Activated T-cell treated with anti-CD3 and anti-CD28 coated beads for 1 hour (primary cell): ENCODE results near the gene ZC3H14.
"Not testable (repeated sequence)": the region's sequence is repeated elsewhere in the genome, so short reads cannot be mapped to it uniquely, and the experiment has no call there.

Experiments used
- DNase-seq: peaks from one replicate; pipeline ENCODE4 v3.0.0-alpha.2; 2020; ENCODE audit warnings: low read depth

The ZC3H14 gene

GRCh38 chr14:88562831-88563686 is at the start of gene ZC3H14:
TSS of gene ZC3H14 (plus strand) at chr14:88563037. CDS start at chr14:88563134, 97 bp downstream.
- DNase-seq = peak; percentile 84

GRCh38 chr14:88515499-88516221 is 47.2 kb upstream of the ZC3H14 start:
- no peak for DNase-seq

- no peak for DNase-seq
These were observed 45.9 kb upstream of the ZC3H14 start for GRCh38 chr14:88516861-88517357.

- DNase-seq = no peak
These were observed 44.0 kb upstream of the ZC3H14 start for GRCh38 chr14:88518592-88519512.

- no peak for DNase-seq
These were observed 42.9 kb upstream of the ZC3H14 start for GRCh38 chr14:88519907-88520306.

GRCh38 chr14:88521818-88522217 is 41.0 kb upstream of the ZC3H14 start:
- DNase-seq = no peak

GRCh38 chr14:88522393-88522792 is 40.4 kb upstream of the ZC3H14 start:
- DNase-seq = no peak

- DNase-seq = not testable (repeated sequence)
These were observed 32.9 kb upstream of the ZC3H14 start for GRCh38 chr14:88529889-88530288.

GRCh38 chr14:88533064-88533602 is 29.7 kb upstream of the ZC3H14 start:
- no peak for DNase-seq

GRCh38 chr14:88535149-88535548 is 27.7 kb upstream of the ZC3H14 start:
- DNase-seq = no peak

- no peak for DNase-seq
These were observed 27.0 kb upstream of the ZC3H14 start for GRCh38 chr14:88535813-88536212.

- DNase-seq = no peak
These were observed 21.5 kb upstream of the ZC3H14 start for GRCh38 chr14:88541324-88541723.

GRCh38 chr14:88542857-88543795 is 19.7 kb upstream of the ZC3H14 start:
- no peak for DNase-seq

- DNase-seq = no peak
These were observed 17.6 kb upstream of the ZC3H14 start for GRCh38 chr14:88545256-88545655.

GRCh38 chr14:88546621-88547385 is 16.0 kb upstream of the ZC3H14 start:
- DNase-seq = no peak

- no peak for DNase-seq
These were observed 15.5 kb upstream of the ZC3H14 start for GRCh38 chr14:88547386-88547780.

GRCh38 chr14:88550078-88550477 is 12.8 kb upstream of the ZC3H14 start:
- DNase-seq = no peak

GRCh38 chr14:88551094-88551870 is 11.6 kb upstream of the ZC3H14 start:
- peak; percentile 26 for DNase-seq

GRCh38 chr14:88551980-88552431 is 10.8 kb upstream of the ZC3H14 start:
- DNase-seq = no peak
